GM18858 (cell line): Measurements from ENCODE around the gene RMND5A.
A peak's percentile ranks its signal among the peaks of the same experiment; 100 is the strongest.

Experiments used
- ATAC-seq: cut with Tn5 transposase; IDR thresholded peaks from one replicate; pipeline ENCODE4 v1.9.1; 2021; ENCODE audit not compliant: unreplicated experiment

RMND5A gene, protein sequence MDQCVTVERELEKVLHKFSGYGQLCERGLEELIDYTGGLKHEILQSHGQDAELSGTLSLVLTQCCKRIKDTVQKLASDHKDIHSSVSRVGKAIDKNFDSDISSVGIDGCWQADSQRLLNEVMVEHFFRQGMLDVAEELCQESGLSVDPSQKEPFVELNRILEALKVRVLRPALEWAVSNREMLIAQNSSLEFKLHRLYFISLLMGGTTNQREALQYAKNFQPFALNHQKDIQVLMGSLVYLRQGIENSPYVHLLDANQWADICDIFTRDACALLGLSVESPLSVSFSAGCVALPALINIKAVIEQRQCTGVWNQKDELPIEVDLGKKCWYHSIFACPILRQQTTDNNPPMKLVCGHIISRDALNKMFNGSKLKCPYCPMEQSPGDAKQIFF

DNA sequence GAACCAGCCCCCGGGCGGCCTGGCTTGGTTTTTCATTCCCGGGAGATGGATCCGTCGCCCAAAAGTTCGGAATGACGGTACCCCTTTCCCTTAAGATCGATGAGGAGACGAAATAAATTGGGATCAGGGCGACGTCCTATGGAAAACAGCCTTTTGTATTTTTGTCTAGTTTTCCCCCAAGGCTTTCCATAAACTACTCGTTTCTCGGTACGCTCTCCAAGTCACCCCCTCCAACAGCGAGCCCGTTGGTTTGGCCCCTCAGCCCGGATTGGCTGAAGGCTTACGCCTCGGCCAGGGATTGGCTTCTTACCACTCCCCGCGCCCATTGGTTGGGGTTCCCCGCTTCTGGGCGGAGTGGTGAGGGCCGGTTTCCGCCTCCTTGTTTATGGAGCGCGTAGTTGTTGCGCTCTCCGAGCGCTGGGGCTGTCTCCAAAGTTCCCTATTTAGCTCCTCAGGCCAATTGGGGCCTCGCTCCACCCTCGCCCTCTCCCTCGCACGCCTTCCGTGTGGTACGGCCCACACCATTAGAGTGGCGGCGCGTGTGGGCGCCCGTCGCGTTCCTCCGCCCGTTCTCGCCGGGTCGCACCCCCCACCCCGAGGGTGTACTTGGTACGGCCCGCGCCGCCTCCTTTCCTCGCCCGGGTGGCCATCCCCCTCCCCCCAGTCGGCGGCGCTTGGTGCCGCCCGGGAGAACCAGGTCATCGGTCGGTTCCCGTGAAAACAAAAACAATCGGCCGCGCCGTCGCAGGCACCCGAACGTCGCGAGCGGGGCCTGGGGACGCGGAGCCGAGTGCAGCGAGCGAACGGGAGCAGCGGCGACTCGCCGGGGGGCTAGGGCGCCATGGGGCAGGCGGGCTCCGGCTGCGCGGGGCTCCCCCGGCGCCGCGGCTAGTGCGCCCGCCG is at the start of gene RMND5A:
Gene RMND5A (plus strand): TSS at position 655 of the 903 bp plus-strand sequence. CDS start 377 bp downstream, outside the sequence.
- ATAC-seq = peak; percentile 77

DNA sequence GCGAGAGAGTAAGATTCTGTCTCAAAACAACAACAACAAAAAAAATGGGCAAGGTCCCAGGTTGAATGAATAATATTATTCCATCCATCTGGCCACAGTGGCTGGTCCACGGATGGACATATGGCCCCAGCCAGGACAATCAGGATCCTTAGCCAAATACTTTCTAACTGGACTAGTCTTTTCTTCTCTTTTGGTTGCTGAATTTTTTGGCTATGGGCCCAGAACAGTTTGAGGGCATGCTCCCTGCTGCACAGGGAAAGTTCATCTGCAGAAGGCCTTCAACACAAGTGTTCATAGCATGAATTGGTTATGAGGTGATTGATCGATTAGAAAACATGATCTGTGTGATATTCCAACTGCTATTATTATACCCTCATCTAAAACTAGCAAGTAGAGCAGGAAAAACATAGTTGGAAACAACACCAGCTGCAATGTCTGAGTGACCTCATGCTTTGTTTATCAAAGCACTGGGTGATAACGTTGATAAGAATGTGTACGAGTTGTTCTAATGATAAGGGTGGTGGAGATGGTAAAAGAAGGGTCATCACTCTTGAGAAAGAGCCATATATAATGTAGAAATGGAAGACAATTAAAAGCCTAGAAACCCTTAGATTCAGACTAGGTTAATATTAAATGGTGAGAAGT is 48.6 kb upstream of the RMND5A start:
- ATAC-seq = no peak

DNA sequence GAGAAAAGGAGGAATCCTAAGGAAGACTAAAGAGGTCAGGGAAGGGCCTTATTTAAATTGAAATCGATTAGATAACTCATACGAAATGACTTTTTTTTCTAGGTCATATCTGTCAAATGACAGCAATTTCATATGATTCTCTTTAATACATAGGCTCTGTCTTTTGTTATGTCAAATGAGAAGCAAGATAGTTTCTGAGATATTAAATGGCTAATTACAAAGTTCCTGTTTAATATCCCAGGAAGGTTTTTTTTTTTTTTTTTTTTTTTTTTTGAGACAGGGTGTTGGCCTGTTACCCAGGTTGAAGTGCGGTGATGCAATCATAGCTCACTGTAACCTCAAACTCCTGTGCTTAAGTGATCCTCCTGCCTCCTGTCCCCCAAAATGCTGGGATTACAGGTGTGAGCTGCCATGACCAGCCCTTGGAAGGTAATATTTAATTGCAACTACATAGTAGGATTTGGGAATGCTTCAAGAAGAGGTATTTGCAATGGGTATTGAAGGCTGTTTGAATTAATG is 48.0 kb upstream of the RMND5A start:
- ATAC-seq = no peak

DNA sequence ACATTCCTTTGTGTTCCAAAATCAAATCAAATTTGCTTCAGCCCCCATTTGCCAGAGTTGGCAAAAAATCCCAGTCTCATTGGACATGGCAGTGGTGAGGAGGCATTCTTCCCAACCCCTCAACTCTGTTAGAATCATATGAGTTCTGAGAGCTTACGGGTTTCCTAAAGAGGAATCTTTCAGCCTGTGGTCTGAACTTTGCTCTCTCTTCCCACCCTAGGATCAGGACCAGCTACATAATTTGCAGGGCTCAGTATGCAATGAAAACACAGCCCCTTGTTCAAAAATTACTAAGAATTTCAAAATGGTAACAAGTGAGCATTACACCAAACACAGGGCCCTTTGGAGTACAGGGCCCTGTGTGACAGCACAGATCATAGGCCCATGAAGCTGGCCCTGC is 47.1 kb upstream of the RMND5A start:
- ATAC-seq = no peak

DNA sequence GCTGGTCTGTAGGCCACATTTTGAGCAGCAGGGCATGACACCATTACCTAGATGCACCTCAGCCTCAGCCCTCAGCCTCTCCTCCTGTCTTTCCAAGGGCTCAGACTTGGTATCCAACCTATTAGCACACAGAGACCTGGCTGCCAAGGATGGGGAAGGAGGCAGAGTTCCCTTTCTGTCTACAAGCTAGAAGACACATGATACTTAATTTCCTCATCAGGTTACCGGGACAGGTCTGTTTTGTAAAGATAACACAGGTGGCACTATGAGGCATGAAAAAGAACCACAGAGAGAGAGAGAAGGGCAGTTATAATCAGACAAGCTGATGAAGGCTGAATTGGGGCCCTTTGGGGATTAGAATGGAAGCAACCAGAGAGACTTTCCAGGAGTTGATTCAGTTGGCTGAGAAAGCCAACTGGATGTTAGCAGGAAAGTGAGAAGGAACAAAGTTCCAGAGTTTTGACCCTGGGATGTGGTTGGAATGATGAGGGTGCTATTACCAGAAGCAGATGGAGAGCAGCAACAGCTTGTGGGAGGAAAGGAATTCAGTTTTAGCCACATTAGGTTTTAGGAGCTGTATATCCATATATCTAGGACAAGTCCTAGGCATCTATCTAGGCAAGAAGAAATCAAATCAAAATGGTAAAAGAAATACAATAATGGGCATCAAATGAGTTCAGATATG is 46.0 kb upstream of the RMND5A start:
- no peak for ATAC-seq

DNA sequence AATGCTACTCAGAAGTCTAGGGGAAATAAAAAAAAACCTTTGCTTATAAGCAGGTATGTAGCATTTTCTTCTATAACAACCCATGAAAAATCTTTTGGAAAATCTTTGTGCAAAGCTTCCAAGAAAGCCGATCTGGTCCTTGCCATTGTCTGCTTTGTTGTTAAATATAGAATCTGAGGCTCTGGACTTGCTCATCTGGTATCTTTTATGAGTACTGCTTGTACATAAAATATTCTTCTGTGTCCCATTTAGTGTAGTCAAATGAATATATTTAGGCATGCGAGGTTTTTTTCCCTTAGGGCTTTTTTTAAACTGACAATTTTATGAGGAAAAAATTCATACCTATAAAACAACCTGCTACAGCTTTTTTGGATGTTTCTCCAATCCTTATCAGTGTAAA is 45.0 kb upstream of the RMND5A start:
- no peak for ATAC-seq

DNA sequence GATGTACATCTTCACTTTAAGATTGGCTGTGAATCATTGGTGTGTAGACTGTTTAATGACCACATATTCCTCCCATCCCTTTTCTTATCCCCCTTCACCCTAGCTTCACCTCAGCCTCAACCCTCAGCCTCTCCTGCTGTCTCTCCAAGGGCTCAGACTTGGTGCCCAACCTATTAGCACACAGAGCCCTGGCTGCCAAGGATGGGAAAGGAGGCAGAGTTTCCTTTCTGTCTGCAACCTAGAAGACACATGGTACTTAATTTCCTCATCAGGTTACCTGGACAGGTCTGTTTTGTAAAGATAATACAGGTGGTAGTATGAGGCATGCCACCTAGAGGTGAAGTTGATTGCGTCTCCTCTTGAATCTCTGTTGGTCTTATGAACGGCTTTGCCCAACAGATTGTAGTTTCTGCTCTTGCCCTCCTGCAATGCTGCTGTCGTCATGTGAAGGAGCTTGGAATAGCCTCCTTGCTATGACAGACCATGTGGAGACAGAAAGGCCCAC is 44.5 kb upstream of the RMND5A start:
- no peak for ATAC-seq

DNA sequence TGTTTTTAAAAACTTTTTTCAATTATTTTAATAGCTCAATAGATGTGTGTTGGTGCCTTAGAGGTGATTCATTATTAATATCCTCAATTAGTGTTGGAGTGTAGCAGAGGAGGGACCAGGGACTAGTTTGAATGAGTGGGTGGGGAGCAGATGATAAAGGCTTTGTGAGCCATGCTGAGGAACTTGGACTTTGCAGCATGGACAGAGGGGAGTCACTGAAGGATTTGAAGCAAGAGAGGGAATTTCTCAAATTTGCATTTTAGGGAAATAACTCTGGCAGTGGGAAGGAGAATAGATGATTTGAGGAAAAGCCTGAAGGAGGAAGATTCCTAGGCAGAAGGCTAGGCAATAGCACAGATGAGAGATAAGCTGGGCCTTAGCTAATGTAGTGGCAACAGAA is 42.3 kb upstream of the RMND5A start:
- no peak for ATAC-seq

DNA sequence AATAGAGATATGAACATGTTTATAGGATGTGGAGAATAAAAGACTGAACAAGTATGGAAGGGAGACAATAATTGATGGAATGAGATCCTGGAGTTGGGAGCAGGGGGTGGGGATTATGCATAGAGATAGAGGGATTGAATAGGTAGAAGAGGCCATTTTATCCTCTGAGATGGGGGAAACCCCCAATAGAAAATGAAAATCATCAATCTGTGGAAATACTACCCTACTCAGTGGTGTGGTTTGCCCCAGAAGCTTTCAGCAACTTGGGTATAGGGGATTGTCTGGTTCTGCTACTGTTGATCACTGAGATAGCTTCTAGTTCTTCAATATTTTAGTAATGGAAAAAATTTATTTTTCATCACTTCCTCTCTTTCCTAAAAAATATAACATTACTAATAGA is 41.1 kb upstream of the RMND5A start:
- no peak for ATAC-seq

DNA sequence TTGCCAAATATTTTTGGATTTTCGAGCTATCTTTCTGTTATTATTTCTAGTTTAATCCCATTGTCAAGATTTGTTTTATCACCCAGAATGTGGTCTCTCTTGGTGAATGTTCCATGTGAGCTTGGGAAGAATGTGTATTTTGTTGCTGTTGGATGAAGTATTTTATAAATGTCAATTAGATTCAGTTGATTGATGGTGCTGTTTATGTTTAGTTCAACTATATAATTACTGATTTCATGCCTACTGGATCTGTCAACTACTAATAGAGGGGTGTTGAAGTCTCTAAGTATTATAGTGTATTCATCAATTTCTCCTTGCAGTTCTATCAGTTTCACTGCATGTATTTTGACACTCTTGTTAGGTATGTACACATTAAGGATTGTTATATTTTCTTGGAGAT is 34.7 kb upstream of the RMND5A start:
- no peak for ATAC-seq

DNA sequence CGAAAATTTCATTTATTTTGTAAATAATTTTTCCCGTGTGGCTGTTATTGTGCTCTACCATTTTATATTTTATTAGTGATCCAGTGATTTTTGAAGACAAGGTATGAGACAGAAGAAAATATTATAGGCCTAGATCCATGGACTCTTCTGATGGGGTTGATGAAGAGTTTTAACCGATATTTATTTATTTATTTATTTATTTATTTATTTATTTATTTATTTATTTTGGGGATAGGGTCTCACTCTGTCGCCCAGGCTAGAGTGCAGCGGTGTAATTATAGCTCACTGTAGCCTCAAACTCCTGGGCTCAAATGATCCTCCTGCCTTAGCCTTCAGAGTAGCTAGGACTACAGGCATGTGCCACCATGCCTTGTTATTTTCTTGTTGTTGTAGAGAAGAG is 33.6 kb upstream of the RMND5A start:
- no peak for ATAC-seq

DNA sequence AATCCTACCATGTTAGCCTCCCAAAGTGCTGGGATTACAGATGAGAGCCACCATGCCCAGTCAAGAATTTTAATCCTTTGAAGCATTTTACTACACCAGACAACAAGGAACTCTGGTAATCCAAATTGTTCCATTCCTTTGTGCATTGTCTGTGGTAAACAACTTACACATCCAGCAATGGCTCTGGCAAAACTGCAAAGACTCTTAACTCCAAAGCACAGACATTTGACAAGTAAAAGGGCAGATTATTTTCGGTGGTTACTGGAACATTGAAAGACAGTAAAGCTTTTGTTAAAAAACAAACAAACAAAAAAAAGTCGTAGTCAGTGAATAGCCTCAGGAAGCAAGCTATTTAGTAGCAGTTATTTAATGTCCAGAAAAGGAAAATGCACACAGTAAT is 33.2 kb upstream of the RMND5A start:
- ATAC-seq = no peak

DNA sequence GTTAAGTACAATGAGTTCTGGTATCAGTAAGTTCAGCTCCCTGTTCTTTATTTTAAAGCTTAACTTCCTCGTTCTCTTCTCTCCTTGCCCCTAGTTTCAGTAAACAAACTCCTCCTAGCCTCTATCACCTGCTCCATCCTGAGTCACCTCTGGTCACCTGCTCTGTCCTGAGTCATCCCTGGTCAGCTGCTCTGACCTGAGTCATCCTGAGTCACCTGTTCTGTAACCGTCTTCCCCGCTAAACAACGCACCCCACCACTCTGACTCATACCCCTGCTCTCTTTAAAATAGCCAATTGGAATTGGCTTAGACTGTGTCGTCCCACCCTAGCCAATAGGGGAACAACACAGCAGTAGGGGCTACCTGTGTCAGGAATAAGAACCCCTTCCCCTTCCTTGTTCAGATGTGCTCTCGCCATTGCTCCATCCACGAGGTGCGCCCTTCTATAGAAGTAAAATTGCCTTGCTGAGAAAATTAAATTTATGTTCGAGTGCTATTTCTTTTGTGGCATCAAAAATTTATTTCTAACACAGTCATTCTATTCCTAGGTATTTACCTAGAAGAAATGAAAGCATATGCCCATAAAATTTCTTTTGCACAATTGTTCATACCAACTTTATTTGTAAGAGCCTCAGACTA is 24.9 kb upstream of the RMND5A start:
- ATAC-seq = no peak

DNA sequence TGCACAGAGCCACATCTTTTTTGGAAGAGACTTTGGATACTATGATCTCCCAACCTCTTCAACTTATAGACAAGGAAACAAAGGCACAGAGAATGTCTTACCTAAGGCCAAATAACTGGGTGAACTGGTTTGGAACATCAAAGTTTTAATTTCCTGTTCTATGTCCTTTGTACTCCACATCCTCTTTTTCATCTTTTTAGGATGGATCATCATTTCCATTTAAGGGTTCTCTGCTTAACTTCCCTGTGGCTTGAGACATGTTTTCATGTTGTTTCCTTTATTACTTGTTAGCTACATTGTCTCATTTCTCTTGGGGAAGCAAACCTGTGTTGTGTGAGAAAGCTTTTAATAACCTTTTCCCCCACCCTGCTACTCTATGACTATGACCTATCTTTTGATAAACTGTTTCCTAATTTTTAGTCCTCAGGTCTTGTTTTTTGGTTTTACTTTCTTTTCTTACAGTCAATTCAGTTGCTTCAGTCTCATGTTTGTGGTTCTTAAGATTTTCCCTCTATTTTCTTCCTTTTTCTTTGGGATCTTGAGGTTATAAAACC is 22.5 kb upstream of the RMND5A start:
- ATAC-seq = no peak

DNA sequence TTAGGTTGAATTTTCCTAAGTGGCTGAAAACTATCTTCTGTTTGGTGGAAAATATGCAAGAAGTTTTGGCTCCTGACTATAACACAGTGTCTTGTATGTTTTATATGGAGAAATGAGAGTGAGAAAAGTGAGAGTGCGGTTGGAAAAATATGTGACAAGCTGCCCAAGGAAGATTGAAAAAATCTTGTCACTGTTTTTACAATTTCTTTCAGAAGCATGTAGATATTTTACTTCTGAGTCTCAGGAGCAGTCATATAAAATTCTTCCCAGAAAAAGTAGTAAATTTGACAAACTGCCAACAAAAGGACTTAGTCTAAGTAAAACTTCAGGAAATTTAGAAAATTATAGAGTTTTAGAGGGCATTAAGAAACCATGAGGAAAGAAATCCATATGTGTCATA is 19.4 kb upstream of the RMND5A start:
- no peak for ATAC-seq

DNA sequence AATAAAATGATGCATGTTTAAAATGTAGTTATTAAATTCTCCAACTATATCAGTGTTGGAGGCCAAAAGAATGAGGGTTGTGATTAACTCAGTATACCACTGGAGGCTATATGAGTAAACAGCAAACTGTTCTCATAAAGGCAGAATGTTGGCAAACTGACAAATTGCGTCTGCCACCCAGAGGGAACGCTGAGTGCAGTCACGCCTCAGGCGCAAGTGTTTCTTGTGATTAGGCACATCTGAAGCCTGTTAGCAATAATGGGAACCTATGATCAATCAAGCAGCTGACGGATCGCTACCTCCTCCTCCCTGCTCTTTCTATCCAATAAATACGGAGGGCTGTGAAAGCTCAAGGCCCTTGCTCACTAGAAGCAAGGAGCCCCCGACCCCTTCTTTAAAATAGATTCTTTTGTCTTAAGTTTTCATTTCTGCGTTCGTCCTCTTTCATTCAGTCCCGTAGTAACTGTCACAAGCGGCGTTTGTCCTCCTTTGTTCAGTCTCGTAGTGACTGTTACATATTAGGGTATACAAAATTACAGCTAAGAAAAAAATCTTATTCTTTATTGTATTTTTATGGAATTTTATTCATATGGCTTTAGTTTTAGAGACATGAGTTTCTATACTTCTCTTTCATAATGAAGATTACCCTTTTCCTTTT is 16.3 kb upstream of the RMND5A start:
- ATAC-seq = no peak

DNA sequence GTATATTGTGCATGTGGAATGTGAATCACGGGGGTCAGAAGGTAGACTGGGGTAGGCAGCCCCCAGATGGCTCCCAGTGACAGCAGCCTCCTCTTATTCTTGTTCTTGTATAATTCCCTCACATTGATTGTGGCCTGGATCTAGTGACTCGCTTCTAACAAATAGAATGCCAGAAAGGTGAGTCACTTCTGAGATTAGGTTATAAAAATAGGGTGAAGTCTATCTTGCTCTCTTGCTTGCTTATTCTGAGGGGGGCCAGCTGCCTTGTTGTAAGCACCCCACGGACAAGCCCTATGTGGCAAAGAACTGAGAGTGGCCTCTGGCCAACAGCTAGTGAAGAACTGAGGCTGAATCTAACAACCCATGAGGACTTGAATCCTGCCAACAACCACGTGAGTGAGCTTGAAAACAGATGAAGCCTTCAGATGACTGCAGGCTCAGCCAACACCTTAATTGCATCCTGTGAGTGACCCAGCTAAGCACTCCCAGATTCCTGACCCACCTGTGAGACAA is 15.6 kb upstream of the RMND5A start:
- ATAC-seq = no peak

DNA sequence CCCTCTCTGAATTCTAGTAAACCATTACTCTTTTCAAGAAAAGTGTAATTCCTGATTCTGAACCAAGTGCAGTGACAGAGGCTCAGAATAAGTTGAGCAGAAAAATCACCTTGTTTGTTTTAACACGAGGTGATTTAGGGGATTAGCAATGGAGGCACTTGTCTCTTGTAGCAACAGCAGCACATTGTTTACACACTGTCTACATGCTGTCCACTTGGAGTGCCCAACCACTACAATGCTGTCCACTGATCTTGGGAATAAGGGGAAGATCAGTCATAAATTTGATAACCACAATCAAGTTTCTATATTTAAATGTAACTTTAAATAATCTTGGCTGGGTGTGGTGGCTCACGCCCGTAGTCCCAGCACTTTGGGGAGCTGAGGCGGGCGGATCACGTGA is 13.9 kb upstream of the RMND5A start:
- no peak for ATAC-seq

DNA sequence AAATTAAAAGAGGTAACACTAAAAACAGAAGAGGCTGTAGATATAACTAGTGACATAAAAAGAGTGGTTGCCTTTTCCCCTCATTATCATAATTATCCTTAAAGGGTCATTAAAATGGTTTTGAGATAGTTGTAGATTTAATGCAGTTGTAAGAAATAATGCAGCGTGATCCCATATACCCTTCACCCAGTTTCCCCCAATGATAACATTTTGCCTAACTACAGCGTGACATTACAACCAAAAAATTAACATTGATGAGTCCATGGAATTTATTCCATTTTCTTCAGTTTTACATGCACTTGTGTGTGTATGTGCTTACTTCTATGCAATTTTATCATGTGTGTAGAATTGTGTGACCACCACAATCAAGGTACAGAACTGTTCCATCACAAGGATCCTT is 13.2 kb upstream of the RMND5A start:
- no peak for ATAC-seq
